Osteocyte (in vitro differentiated cells): ENCODE data around the gene CHGA. TPM values are rescaled to one million over a fixed set of nuclear protein-coding genes. Genes with fewer than 3 reads are reported as not detected.

ENCODE experiments used
- DNase-seq: peaks from one replicate; pipeline ENCODE4 v3.0.0; 2021; ENCODE audit warnings: mixed read lengths; ENCODE audit not compliant: unreplicated experiment; ENCODE audit errors: extremely low spot score
- H3K27ac Mint-ChIP-seq: one replicate; pipeline ENCODE4 v1.8.0; 2021; ENCODE audit warnings: mild to moderate bottlenecking, mixed read lengths; ENCODE audit not compliant: unreplicated experiment
- H3K27me3 Mint-ChIP-seq: one replicate; pipeline ENCODE4 v1.8.0; 2021; ENCODE audit warnings: mixed read lengths; ENCODE audit not compliant: unreplicated experiment
- H3K36me3 Mint-ChIP-seq: one replicate; pipeline ENCODE4 v1.8.0; 2021; ENCODE audit warnings: mixed read lengths; ENCODE audit not compliant: unreplicated experiment
- H3K4me1 Mint-ChIP-seq: one replicate; pipeline ENCODE4 v1.8.0; 2021; ENCODE audit warnings: mixed read lengths; ENCODE audit not compliant: unreplicated experiment
- H3K4me3 Mint-ChIP-seq: one replicate; pipeline ENCODE4 v1.8.0; 2021; ENCODE audit warnings: mild to moderate bottlenecking, moderate library complexity, mixed read lengths; ENCODE audit not compliant: unreplicated experiment
- H3K9me3 Mint-ChIP-seq: one replicate; pipeline ENCODE4 v1.8.0; 2021; ENCODE audit warnings: mixed read lengths; ENCODE audit not compliant: unreplicated experiment
- CTCF ChIP-seq: fragments of 200-600 bp; sonication (generic); IDR thresholded peaks from 2 replicates; pipeline ENCODE4 v1.5.0; 2021; ENCODE audit warnings: antibody characterized with exemption, mild to moderate bottlenecking, moderate library complexity
- total RNA-seq: library from RNA; stranded (reverse); gene quantifications from 2 replicates; pipeline ENCODE4 v1.2.1, GENCODE V29; 2021

Gene CHGA
- total RNA-seq, 1 donor from 2014 or later, result 0.27 TPM

GRCh38 chr14:92954933-92955332, 32.0 kb downstream of the CHGA start:
- Mint-ChIP-seq H3K4me1 (peaks cover 7% of the 10 kb centered on the region), H3K4me3 (no peak overlapping the region), H3K36me3 (peaks cover 16% of the 10 kb centered on the region), H3K9me3 (no peaks in the 10 kb centered on the region), H3K27me3 (no peaks in the 10 kb centered on the region), H3K27ac (no peak overlapping the region)
- TF ChIP-seq CTCF, result no peak
- DNase-seq, result no peak

GRCh38 chr14:92955381-92955780, 32.4 kb downstream of the CHGA start:
- no peaks in the 10 kb centered on the region for H3K27me3 Mint-ChIP-seq
- DNase-seq, result no peak

GRCh38 chr14:92956961-92957360, 34.0 kb downstream of the CHGA start:
- no peak for DNase-seq
- H3K27ac Mint-ChIP-seq, result no peak overlapping the region
- no peak overlapping the region for H3K4me3 Mint-ChIP-seq
- H3K9me3 Mint-ChIP-seq, result no peaks in the 10 kb centered on the region
- H3K27me3 Mint-ChIP-seq, result no peaks in the 10 kb centered on the region
- H3K4me1 Mint-ChIP-seq, result peaks cover 4% of the 10 kb centered on the region
- H3K36me3 Mint-ChIP-seq, result peaks cover 13% of the 10 kb centered on the region
- TF ChIP-seq CTCF, result no peak

More at GRCh38 chr14:92955381-92955780, 32.4 kb downstream of the CHGA start:
- H3K36me3 Mint-ChIP-seq, result peaks cover 16% of the 10 kb centered on the region
- H3K9me3 Mint-ChIP-seq, result no peaks in the 10 kb centered on the region
- H3K27ac Mint-ChIP-seq, result no peak overlapping the region
- peaks cover 7% of the 10 kb centered on the region for H3K4me1 Mint-ChIP-seq
- TF ChIP-seq CTCF, result no peak
- H3K4me3 Mint-ChIP-seq, result no peak overlapping the region

- no peaks in the 10 kb centered on the region for H3K9me3 Mint-ChIP-seq
- peaks cover 4% of the 10 kb centered on the region for H3K4me1 Mint-ChIP-seq
- H3K36me3 Mint-ChIP-seq, result peaks cover 11% of the 10 kb centered on the region
- no peak for TF ChIP-seq CTCF
- DNase-seq, result no peak
- no peak overlapping the region for H3K4me3 Mint-ChIP-seq
- H3K27ac Mint-ChIP-seq, result no peak overlapping the region
- no peaks in the 10 kb centered on the region for H3K27me3 Mint-ChIP-seq
Observed at GRCh38 chr14:92958373-92959188, 35.6 kb downstream of the CHGA start.

GRCh38 chr14:92959189-92959531, 36.2 kb downstream of the CHGA start:
- Mint-ChIP-seq H3K27ac (no peak overlapping the region), H3K27me3 (no peaks in the 10 kb centered on the region), H3K9me3 (no peaks in the 10 kb centered on the region), H3K36me3 (peaks cover 11% of the 10 kb centered on the region), H3K4me1 (peaks cover 10% of the 10 kb centered on the region), H3K4me3 (no peak overlapping the region)
- DNase-seq, result no peak
- TF ChIP-seq CTCF, result no peak
